Prostate gland (tissue), 2 donors: ENCODE measurements around the gene RARRES2.

Source experiments
- POLR2A ChIP-seq: fragments of 450-650 bp; IDR thresholded peaks from one replicate; pipeline ENCODE4 v1.6.1; 2016; ENCODE audit warnings: antibody characterized with exemption, mild to moderate bottlenecking
- POLR2AphosphoS5 ChIP-seq: sonication (generic); formaldehyde crosslinking; IDR thresholded peaks from one replicate; pipeline ENCODE4 v1.6.1; 2017; ENCODE audit warnings: antibody characterized with exemption
- TF ChIP-seq, protein P1 (sequence below), 4 experiments: fragments of 200-600 bp in 2 of 4; fragments of 450-650 bp in 2 of 4; sonication (generic) in 2 of 4; IDR thresholded peaks; 1 replicate in 3 of 4; 2 replicates in 1 of 4; pipeline ENCODE4 v1.5.1; 2016 to 2019; ENCODE audit warnings: antibody characterized with exemption in 4 of 4, mild to moderate bottlenecking in 2 of 4, moderate library complexity in 2 of 4

DNA sequence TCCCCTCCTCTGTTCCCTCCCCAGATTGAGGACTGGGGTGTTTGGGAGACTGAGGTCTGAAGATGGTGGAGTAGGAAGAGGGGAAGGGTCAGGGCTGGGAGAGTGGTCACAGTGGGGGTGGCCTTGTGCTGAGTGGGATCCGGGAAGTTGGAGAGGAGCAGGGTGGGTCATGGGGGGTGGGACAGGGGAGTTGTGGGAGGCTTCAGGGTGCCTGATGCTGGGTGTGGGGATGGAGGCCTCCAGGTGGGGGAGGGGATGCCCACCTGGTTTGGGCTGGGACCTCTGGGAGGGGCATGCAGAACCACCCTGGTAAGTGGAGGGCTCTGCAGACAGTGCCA lies 40.3 kb upstream of the RARRES2 start:
- TF ChIP-seq, protein P1, sequence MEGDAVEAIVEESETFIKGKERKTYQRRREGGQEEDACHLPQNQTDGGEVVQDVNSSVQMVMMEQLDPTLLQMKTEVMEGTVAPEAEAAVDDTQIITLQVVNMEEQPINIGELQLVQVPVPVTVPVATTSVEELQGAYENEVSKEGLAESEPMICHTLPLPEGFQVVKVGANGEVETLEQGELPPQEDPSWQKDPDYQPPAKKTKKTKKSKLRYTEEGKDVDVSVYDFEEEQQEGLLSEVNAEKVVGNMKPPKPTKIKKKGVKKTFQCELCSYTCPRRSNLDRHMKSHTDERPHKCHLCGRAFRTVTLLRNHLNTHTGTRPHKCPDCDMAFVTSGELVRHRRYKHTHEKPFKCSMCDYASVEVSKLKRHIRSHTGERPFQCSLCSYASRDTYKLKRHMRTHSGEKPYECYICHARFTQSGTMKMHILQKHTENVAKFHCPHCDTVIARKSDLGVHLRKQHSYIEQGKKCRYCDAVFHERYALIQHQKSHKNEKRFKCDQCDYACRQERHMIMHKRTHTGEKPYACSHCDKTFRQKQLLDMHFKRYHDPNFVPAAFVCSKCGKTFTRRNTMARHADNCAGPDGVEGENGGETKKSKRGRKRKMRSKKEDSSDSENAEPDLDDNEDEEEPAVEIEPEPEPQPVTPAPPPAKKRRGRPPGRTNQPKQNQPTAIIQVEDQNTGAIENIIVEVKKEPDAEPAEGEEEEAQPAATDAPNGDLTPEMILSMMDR (IDR thresholded peaks at IDR 0.05) = no peak
- no peak for TF ChIP-seq POLR2A
- TF ChIP-seq POLR2AphosphoS5 = no peak
